GM19099 (cell line): ENCODE data around the gene MRPS5.

Experiments
- POLR2A ChIP-seq: IDR thresholded peaks from 3 replicates; pipeline ENCODE4 v1.6.1; 2011; ENCODE audit warnings: low read depth; ENCODE audit not compliant: insufficient read length; ENCODE audit errors: extremely low read depth

Gene MRPS5

GRCh38 chr2:95121407-95122196, at the start of gene MRPS5:
TSS of gene MRPS5 (minus strand) at chr2:95121808. CDS start at chr2:95121791, 17 bp downstream.
- peak; percentile 83 for TF ChIP-seq POLR2A

- no peak for TF ChIP-seq POLR2A
These were observed 44.6 kb upstream of the MRPS5 start for GRCh38 chr2:95166065-95166763.

GRCh38 chr2:95165371-95166064, 43.9 kb upstream of the MRPS5 start, which contains the start of gene ZNF2:
TSS of gene ZNF2 (plus strand) at chr2:95165809. CDS start at chr2:95176227, 10,418 bp downstream.
- TF ChIP-seq POLR2A, result peak; percentile 95

DNA sequence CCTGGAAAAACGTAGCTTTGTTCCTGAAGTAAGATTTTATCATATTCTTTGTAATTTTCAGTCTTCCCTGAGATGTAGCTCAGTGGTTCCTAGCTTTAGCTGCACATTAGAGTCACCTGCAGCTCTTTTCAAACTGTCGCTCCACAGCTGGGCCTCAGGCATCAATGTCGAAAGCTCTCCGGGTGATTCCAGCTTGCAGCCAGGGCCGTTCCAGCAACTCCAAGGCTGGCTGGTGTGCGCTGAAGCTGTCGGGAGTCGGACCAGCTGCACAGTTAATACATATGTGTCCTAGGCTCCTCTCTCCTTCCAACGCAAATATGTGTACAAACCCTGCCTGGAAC, 43.4 kb upstream of the MRPS5 start:
- no peak for TF ChIP-seq POLR2A

- TF ChIP-seq POLR2A, result peak; percentile 40
These were observed 38.3 kb upstream of the MRPS5 start, which contains the start of gene ZNF514 for GRCh38 chr2:95159690-95160449. TSS of gene ZNF514 (minus strand) at chr2:95159848. CDS start at chr2:95153253, 6,595 bp downstream.

- TF ChIP-seq POLR2A, result peak; percentile 5
These were observed 37.4 kb upstream of the MRPS5 start for GRCh38 chr2:95158891-95159619.

GRCh38 chr2:95158441-95158840, 36.8 kb upstream of the MRPS5 start:
- TF ChIP-seq POLR2A, result no peak

DNA sequence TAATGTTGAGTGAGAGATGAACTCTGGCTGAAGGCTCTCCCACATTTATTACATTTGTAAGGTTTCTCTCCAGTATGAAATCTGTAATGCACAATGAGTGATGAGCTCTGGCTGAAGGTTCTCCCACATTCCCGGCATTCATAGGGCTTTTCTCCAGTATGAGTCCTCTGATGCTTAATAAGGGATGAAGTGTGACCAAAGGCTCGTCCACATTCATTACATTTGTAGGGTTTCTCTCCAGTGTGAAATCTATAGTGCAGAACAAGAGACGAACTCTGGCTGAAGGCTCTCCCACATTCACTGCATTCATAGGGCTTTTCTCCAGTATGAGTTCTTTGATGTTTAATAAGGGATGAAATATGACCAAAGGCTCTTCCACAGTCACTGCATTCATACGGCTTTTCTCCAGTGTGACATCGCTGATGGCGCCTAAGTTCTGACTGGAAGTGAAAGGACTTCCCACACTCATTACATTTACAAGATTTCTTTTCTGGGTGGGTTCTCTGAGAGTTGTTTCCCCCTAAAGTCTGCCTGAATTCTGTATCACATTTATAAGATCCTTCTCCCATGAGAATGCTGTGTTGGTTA, 27.9 kb upstream of the MRPS5 start:
- TF ChIP-seq POLR2A, result no peak

GRCh38 chr2:95143838-95144237, 22.2 kb upstream of the MRPS5 start:
- TF ChIP-seq POLR2A, result no peak

DNA sequence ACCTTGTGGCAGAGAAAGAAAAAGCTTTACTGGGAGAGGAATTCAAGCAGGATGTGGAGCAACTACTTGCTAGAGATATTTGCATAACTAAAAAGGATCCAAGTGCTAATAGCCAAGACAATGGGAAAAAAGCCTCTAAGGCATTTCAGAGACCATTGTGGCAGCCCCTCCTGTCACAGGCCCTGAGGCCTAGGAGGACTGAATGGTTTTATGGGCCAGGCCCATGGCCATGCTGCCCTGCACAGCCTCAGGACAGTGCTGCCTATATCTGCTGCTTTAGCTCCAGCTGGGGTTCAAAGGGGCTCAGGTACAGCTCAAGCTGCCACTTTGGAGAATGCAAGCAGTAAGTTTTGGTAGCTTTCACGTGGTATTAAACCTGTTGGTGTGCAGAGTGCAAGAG, 17.1 kb upstream of the MRPS5 start:
- no peak for TF ChIP-seq POLR2A

DNA sequence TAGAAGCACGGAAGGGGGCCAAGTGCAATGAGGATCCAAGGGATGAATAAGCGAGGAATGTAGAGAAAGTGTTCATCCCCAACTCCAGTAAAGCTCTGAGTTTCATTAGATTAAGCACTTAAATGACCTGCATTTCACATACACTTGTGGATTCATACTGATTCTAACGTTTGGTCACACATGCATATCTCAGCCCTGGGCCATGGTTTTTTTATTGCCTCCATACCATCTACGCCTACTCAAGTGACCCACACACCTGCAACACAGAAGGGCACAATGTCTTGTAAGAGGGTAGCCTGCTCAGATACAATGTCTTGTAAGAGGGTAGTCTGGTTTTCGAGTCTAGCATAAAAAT, 566 bp upstream of the MRPS5 start:
- TF ChIP-seq POLR2A, result no peak

DNA sequence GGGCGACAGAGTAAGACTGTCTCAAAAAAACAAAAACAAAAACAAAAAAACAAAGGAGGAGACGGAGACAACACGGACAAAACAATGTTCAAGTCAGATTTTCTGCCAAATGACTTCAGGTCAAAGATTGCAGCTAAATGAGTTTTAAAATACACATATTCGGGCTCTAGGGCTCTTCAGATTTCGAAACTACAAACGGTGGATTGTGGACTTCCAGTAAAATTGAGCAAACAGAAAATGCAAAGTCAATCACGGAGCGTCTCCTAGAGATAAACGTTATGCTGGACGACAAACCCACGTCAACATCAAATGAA, 558 bp downstream of the MRPS5 start:
- no peak for TF ChIP-seq POLR2A

- no peak for TF ChIP-seq POLR2A
These were observed 6.2 kb downstream of the MRPS5 start for GRCh38 chr2:95115418-95115817.

DNA sequence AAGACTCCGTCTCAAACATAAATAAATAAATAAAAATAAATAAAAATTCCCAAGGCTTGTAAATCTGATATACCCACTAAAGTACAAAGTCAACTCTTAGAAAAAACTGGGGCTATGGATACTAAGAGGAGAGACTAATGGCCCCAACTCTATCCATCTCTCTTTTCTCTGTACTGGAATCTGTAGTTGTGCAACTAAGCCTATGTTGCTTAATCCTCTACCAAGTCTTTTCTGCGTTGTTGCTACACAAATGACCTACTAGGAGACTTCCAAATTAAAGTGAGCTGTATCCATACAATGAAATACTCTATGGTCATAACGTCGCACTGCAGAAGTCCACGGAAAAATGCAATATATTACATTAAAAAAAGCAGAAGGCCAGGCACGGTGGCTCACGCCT, 8.1 kb downstream of the MRPS5 start:
- TF ChIP-seq POLR2A, result no peak

GRCh38 chr2:95110395-95110794, 11.2 kb downstream of the MRPS5 start:
- no peak for TF ChIP-seq POLR2A

DNA sequence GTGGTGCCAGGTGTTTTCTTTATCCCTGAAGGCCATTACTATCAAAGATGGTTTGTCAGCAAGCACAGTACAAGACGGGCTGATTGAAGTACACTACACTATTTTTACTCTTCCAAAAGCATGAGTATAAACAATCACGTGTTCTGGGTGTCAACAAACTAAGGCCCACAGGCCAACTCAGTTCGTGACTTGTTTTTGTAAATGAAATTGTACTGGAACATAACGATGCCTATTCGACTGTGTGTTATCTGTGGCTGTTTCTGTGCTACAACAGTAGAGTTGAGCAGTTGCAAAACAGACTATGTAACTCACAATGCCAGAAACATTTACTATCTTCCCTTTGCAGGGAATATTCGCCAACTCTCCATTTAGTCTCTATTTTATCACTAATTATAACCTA, 12.3 kb downstream of the MRPS5 start:
- no peak for TF ChIP-seq POLR2A
